ENCODE results near the gene PTPN11.
"Not testable (repeated sequence)": the region's sequence is repeated elsewhere in the genome, so short reads cannot be mapped to it uniquely, and the experiment has no call there.

The PTPN11 gene

GRCh38 chr12:112386726-112387125, 32.0 kb upstream of the PTPN11 start:
- WGBS, 2 experiments (ENCODE audit: insufficient coverage in 2 of 2), result 100% methylated on average over 2 of the region's 3 CpGs
- H3K4me3 ChIP-seq (ENCODE audit: extremely low read depth, insufficient read depth, low read length, poor library complexity, severe bottlenecking), result no peak overlapping the region
- peaks cover 3% of the 10 kb centered on the region for H3K4me1 ChIP-seq (ENCODE audit: control insufficient read depth, insufficient read depth, low read length, poor library complexity, severe bottlenecking)
- no peaks in the 10 kb centered on the region for H3K9me3 ChIP-seq (ENCODE audit: control insufficient read depth, low read length)
- no peak overlapping the region for H3K27ac ChIP-seq (ENCODE audit: low read depth, low read length, severe bottlenecking)
- no peaks in the 10 kb centered on the region for H3K36me3 ChIP-seq (ENCODE audit: control insufficient read depth, insufficient read depth, low read length)

GRCh38 chr12:112389228-112389627, 29.5 kb upstream of the PTPN11 start:
- 89 to 94% methylated on average over 1 to 2 of the region's 4 CpGs for WGBS, 2 experiments (ENCODE audit: insufficient coverage in 2 of 2)
- Histone ChIP-seq H3K27ac (ENCODE audit: low read depth, low read length, severe bottlenecking) (no peak overlapping the region), H3K36me3 (ENCODE audit: control insufficient read depth, insufficient read depth, low read length) (no peaks in the 10 kb centered on the region), H3K9me3 (ENCODE audit: control insufficient read depth, low read length) (no peaks in the 10 kb centered on the region), H3K4me3 (ENCODE audit: extremely low read depth, insufficient read depth, low read length, poor library complexity, severe bottlenecking) (no peak overlapping the region), H3K4me1 (ENCODE audit: control insufficient read depth, insufficient read depth, low read length, poor library complexity, severe bottlenecking) (no peaks in the 10 kb centered on the region)

GRCh38 chr12:112389922-112390654, 28.7 kb upstream of the PTPN11 start:
- not testable (repeated sequence) for H3K9me3 ChIP-seq (ENCODE audit: control insufficient read depth, low read length); H3K27ac ChIP-seq (ENCODE audit: low read depth, low read length, severe bottlenecking); H3K4me3 ChIP-seq (ENCODE audit: extremely low read depth, insufficient read depth, low read length, poor library complexity, severe bottlenecking); H3K36me3 ChIP-seq (ENCODE audit: control insufficient read depth, insufficient read depth, low read length); H3K4me1 ChIP-seq (ENCODE audit: control insufficient read depth, insufficient read depth, low read length, poor library complexity, severe bottlenecking)
- WGBS, 2 experiments (ENCODE audit: insufficient coverage in 2 of 2), result no CpG with 5 or more reads among the region's 4 CpGs

DNA sequence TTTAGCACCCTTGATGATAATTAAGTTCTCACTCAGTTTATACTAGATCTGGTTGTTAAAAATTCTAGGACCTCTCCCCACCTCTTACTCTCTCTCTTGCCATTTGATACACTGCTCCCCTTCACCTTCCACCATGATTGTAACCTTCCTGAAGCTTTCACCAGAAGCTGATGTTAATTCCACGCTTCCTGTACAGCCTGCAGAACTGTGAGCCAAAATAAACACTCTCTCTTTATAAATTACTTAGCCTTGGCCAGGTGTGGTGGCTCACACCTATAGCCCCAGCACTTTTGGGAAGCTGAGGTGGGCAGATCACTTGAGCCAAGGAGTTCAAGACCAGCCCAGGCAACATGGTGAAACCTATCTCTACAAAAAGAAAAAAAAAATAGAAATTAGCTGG, 25.4 kb upstream of the PTPN11 start:
- Histone ChIP-seq H3K36me3 (ENCODE audit: control insufficient read depth, insufficient read depth, low read length) (no peaks in the 10 kb centered on the region), H3K4me3 (ENCODE audit: extremely low read depth, insufficient read depth, low read length, poor library complexity, severe bottlenecking) (no peak overlapping the region), H3K4me1 (ENCODE audit: control insufficient read depth, insufficient read depth, low read length, poor library complexity, severe bottlenecking) (no peaks in the 10 kb centered on the region), H3K9me3 (ENCODE audit: control insufficient read depth, low read length) (no peaks in the 10 kb centered on the region), H3K27ac (ENCODE audit: low read depth, low read length, severe bottlenecking) (no peak overlapping the region)
- 89% methylated on average over 1 of the region's 1 CpG; no CpG with 5 or more reads in 1 of the 2 experiments for WGBS, 2 experiments (ENCODE audit: insufficient coverage in 2 of 2)

- Histone ChIP-seq H3K27ac (ENCODE audit: low read depth, low read length, severe bottlenecking) (no peak overlapping the region), H3K9me3 (ENCODE audit: control insufficient read depth, low read length) (no peaks in the 10 kb centered on the region), H3K36me3 (ENCODE audit: control insufficient read depth, insufficient read depth, low read length) (peaks cover 23% of the 10 kb centered on the region), H3K4me1 (ENCODE audit: control insufficient read depth, insufficient read depth, low read length, poor library complexity, severe bottlenecking) (no peaks in the 10 kb centered on the region), H3K4me3 (ENCODE audit: extremely low read depth, insufficient read depth, low read length, poor library complexity, severe bottlenecking) (no peak overlapping the region)
- WGBS, 2 experiments (ENCODE audit: insufficient coverage in 2 of 2), result 94 to 96% methylated on average over 2 to 3 of the region's 5 CpGs
Measured at GRCh38 chr12:112401054-112401453, 17.7 kb upstream of the PTPN11 start.

DNA sequence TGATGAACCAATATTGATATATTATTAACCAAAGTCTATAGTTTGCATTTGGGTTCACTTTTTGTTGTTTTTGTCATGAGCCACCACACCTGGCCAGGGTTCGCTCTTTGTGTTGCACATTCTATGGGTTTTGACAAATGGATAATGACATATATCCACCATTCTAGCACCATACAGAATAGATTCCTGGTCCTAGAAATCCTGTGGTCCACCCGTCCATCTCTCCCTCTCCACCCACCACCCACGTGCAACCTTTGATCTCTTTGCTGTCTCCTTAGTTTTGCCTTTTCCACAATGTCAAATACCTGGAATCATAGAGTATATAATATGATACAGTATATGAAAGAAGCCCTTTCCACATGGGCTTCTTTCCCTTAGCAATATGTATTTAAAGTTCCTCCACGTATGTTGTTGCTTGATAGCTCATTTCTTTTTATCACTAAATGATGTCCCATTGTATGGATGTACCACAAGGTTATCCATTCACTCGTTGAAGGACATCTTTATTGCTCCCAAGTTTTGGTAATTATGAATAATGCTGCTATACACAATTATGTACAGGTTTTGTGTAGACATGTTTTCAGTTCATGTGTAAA, 16.7 kb upstream of the PTPN11 start:
- H3K36me3 ChIP-seq (ENCODE audit: control insufficient read depth, insufficient read depth, low read length), result peaks cover 33% of the 10 kb centered on the region
- H3K9me3 ChIP-seq (ENCODE audit: control insufficient read depth, low read length), result no peaks in the 10 kb centered on the region
- H3K4me3 ChIP-seq (ENCODE audit: extremely low read depth, insufficient read depth, low read length, poor library complexity, severe bottlenecking), result no peak overlapping the region
- no peaks in the 10 kb centered on the region for H3K4me1 ChIP-seq (ENCODE audit: control insufficient read depth, insufficient read depth, low read length, poor library complexity, severe bottlenecking)
- H3K27ac ChIP-seq (ENCODE audit: low read depth, low read length, severe bottlenecking), result no peak overlapping the region
- WGBS, 2 experiments (ENCODE audit: insufficient coverage in 2 of 2), result 50 to 83% methylated on average over 1 to 2 of the region's 5 CpGs

DNA sequence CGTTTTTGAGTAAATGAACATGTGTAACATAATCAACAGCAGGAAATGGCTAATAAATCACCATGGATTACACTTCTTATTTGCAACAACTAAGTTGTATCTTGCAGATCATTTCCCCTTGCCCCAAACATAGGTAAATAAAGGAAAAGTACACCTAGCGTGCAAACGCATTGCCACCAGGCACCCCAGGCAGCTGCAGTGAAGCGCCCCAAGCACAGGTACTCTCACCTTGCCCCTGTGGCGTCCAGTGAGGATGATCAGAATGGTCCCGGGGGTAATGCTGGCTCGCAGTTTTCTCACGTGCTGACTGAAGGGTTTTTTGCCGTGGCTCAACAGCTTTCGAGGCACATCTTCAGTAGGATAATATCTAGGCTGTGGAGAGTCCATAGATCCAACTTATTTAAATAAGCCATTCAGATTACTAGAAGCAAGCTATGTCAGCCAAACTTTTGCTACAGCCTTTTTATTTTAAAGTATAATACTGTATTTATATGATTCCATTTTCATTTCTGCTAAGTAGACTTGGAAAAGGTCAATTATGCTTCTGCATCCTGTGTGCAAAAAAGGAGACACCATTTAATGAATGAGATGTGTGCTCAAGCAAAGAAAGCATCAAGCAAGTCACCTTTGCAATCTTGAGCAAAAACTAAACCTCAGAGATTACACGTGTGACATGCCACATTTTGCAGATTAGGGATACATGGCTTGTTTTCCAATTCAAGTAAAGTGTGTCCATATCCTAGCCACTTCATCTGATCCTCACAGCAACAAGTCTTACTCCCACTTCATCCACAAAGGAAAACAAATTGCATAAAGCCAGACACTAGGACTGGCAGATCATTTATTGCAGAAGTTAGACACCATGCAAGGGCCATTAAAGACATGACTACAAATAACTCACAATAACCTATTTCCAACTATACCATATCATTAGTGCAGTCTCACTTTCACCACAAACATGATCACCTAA, 11.9 kb upstream of the PTPN11 start:
- no peak overlapping the region for H3K27ac ChIP-seq (ENCODE audit: low read depth, low read length, severe bottlenecking)
- H3K4me3 ChIP-seq (ENCODE audit: extremely low read depth, insufficient read depth, low read length, poor library complexity, severe bottlenecking), result peak overlapping the region; percentile 83
- peaks cover 47% of the 10 kb centered on the region for H3K36me3 ChIP-seq (ENCODE audit: control insufficient read depth, insufficient read depth, low read length)
- H3K9me3 ChIP-seq (ENCODE audit: control insufficient read depth, low read length), result no peaks in the 10 kb centered on the region
- 93 to 100% methylated on average over 5 of the region's 11 CpGs for WGBS, 2 experiments (ENCODE audit: insufficient coverage in 2 of 2)
- peaks cover 5% of the 10 kb centered on the region for H3K4me1 ChIP-seq (ENCODE audit: control insufficient read depth, insufficient read depth, low read length, poor library complexity, severe bottlenecking)

GRCh38 chr12:112407683-112408082, 11.1 kb upstream of the PTPN11 start:
- Histone ChIP-seq H3K4me3 (ENCODE audit: extremely low read depth, insufficient read depth, low read length, poor library complexity, severe bottlenecking) (peak overlapping the region; percentile 83), H3K36me3 (ENCODE audit: control insufficient read depth, insufficient read depth, low read length) (peaks cover 47% of the 10 kb centered on the region)
- H3K4me1 ChIP-seq (ENCODE audit: control insufficient read depth, insufficient read depth, low read length, poor library complexity, severe bottlenecking); H3K27ac ChIP-seq (ENCODE audit: low read depth, low read length, severe bottlenecking); H3K9me3 ChIP-seq (ENCODE audit: control insufficient read depth, low read length): not testable (repeated sequence)
- WGBS, 2 experiments (ENCODE audit: insufficient coverage in 2 of 2), result 84 to 94% methylated on average over 3 to 5 of the region's 6 CpGs

- H3K9me3 ChIP-seq (ENCODE audit: control insufficient read depth, low read length), result no peaks in the 10 kb centered on the region
- peaks cover 5% of the 10 kb centered on the region for H3K4me1 ChIP-seq (ENCODE audit: control insufficient read depth, insufficient read depth, low read length, poor library complexity, severe bottlenecking)
- H3K4me3 ChIP-seq (ENCODE audit: extremely low read depth, insufficient read depth, low read length, poor library complexity, severe bottlenecking), result peak overlapping the region; percentile 83
- H3K27ac ChIP-seq (ENCODE audit: low read depth, low read length, severe bottlenecking), result peak overlapping the region; percentile 95
- 0% methylated on average over 1 of the region's 5 CpGs for WGBS, 2 experiments (ENCODE audit: insufficient coverage in 2 of 2)
- peaks cover 47% of the 10 kb centered on the region for H3K36me3 ChIP-seq (ENCODE audit: control insufficient read depth, insufficient read depth, low read length)
Measured at GRCh38 chr12:112408621-112409020, 10.1 kb upstream of the PTPN11 start.

DNA sequence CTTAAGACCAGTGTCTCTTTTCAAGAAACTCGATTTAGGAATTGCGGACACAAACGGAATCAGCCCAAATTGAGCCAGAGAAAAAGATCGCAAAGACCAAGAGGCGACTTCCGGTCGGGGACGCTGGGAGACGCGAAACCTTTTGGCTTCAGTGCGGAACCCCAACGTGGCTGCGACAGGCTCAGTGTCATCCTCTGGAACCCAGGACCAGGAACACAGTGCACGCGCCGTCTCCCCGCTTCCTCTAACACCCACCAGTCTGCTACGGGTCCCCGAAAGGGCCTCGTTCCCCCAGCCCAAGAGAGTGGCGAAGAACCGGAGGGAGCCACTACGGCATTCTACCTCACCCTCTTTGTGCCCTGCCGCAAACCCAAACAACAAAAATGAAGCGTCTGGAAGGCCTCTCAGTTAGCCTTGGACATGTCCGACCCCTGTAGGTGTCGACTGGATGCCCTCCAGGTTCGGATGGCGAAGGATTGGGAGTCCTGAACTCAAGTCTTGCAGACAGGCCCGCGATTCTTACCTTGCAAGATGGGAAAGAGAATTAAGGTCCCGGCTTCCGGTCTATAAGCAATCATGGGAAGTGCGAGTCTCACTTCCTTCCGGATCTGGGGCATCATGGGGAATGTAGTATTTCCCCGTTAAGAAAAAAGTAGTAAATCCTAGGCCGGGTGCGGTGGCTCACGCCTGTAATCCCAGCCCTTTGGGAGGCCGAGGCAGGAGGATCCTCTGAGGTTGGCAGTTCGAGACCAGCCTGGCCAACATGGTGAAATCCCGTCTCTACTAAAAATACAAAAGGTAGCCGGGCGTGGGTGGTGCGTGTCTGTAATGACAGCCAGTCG, 9.5 kb upstream of the PTPN11 start, which contains the start of gene RPL6:
Gene RPL6, minus strand, starts transcription at position 542 of the 842 bp plus-strand sequence. CDS start 949 bp downstream, outside the sequence.
- 4 to 8% methylated on average over 33 to 36 of the region's 46 CpGs for WGBS, 2 experiments (ENCODE audit: insufficient coverage in 2 of 2)
- Histone ChIP-seq H3K9me3 (ENCODE audit: control insufficient read depth, low read length) (no peaks in the 10 kb centered on the region), H3K4me3 (ENCODE audit: extremely low read depth, insufficient read depth, low read length, poor library complexity, severe bottlenecking) (peak within 1 kb of the TSS; percentile 83), H3K27ac (ENCODE audit: low read depth, low read length, severe bottlenecking) (peak within 1 kb of the TSS; percentile 95), H3K36me3 (ENCODE audit: control insufficient read depth, insufficient read depth, low read length) (peaks cover 41% of the 10 kb centered on the region), H3K4me1 (ENCODE audit: control insufficient read depth, insufficient read depth, low read length, poor library complexity, severe bottlenecking) (peaks cover 5% of the 10 kb centered on the region)

Data from mesodermal cell (in vitro differentiated cells).